ENCODE data around the gene TGFBR3.

DNA sequence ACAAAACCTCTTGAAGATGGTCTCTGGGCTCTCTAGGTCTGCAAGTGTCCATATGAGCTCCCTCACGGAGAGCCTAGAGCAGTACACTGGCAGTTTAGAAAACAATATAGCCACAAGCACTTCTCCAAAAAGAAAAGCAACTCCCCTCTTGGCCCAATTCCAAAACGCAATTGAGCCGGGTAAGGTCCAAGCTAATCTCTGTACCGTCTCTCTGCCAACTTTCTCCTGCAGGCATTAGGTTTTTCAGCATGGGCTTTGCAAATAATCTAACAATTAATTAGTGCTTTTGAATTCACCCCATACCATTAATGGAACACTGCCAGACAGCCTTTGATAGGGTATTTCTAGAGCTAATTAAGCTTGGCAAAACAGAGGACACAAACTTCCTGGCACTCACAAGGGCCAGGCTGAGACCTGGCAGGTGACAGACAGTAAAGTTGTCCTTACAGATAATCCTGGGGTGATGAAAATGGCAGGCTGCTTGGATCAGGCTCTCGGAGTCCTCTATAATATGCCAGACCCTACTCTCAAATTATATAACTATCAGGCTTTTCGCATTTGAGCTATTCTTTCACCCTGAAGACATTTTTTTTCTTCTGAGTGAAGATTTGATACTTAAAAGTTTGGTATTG, 39.8 kb downstream of the TGFBR3 start:
- TF ChIP-seq, protein P1, sequence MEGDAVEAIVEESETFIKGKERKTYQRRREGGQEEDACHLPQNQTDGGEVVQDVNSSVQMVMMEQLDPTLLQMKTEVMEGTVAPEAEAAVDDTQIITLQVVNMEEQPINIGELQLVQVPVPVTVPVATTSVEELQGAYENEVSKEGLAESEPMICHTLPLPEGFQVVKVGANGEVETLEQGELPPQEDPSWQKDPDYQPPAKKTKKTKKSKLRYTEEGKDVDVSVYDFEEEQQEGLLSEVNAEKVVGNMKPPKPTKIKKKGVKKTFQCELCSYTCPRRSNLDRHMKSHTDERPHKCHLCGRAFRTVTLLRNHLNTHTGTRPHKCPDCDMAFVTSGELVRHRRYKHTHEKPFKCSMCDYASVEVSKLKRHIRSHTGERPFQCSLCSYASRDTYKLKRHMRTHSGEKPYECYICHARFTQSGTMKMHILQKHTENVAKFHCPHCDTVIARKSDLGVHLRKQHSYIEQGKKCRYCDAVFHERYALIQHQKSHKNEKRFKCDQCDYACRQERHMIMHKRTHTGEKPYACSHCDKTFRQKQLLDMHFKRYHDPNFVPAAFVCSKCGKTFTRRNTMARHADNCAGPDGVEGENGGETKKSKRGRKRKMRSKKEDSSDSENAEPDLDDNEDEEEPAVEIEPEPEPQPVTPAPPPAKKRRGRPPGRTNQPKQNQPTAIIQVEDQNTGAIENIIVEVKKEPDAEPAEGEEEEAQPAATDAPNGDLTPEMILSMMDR (tag by site-specific recombination; IDR thresholded peaks at IDR 0.05) = no peak
- no peak for TF ChIP-seq HOXA7 (CRISPR knock-in tag; IDR thresholded peaks at IDR 0.05; ENCODE audit: borderline replicate concordance)
- no peak for TF ChIP-seq ZNF707 (tag by site-specific recombination; IDR thresholded peaks at IDR 0.05)
- TF ChIP-seq ZNF341 (tag by site-specific recombination; IDR thresholded peaks at IDR 0.05; ENCODE audit: low read depth) = no peak
- TF ChIP-seq ZNF184 (tag by site-specific recombination; IDR thresholded peaks at IDR 0.05) = no peak
- no peak for TF ChIP-seq ZNF112 (tag by site-specific recombination; IDR thresholded peaks at IDR 0.05)
- TF ChIP-seq ZBTB7A (tag by site-specific recombination; IDR thresholded peaks at IDR 0.05; ENCODE audit: low read depth) = no peak
- no peak for TF ChIP-seq BCL11A (tag by site-specific recombination; IDR thresholded peaks at IDR 0.05; ENCODE audit: low read depth)
- TF ChIP-seq, protein P2, sequence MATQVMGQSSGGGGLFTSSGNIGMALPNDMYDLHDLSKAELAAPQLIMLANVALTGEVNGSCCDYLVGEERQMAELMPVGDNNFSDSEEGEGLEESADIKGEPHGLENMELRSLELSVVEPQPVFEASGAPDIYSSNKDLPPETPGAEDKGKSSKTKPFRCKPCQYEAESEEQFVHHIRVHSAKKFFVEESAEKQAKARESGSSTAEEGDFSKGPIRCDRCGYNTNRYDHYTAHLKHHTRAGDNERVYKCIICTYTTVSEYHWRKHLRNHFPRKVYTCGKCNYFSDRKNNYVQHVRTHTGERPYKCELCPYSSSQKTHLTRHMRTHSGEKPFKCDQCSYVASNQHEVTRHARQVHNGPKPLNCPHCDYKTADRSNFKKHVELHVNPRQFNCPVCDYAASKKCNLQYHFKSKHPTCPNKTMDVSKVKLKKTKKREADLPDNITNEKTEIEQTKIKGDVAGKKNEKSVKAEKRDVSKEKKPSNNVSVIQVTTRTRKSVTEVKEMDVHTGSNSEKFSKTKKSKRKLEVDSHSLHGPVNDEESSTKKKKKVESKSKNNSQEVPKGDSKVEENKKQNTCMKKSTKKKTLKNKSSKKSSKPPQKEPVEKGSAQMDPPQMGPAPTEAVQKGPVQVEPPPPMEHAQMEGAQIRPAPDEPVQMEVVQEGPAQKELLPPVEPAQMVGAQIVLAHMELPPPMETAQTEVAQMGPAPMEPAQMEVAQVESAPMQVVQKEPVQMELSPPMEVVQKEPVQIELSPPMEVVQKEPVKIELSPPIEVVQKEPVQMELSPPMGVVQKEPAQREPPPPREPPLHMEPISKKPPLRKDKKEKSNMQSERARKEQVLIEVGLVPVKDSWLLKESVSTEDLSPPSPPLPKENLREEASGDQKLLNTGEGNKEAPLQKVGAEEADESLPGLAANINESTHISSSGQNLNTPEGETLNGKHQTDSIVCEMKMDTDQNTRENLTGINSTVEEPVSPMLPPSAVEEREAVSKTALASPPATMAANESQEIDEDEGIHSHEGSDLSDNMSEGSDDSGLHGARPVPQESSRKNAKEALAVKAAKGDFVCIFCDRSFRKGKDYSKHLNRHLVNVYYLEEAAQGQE (tag by site-specific recombination; IDR thresholded peaks at IDR 0.05) = no peak
- TF ChIP-seq SCRT2 (tag by site-specific recombination; IDR thresholded peaks at IDR 0.05) = no peak
- TF ChIP-seq ZNF654 (tag by site-specific recombination; IDR thresholded peaks at IDR 0.05; ENCODE audit: low read depth) = no peak
- no peak for TF ChIP-seq SCRT1 (tag by site-specific recombination; IDR thresholded peaks at IDR 0.05; ENCODE audit: borderline replicate concordance)
- no peak for TF ChIP-seq TCF7L2 (IDR thresholded peaks at IDR 0.05; ENCODE audit: borderline replicate concordance, low read depth, low read length)
